Effector memory CD4-positive, alpha-beta T cell (primary cell): ENCODE results near the gene SETD9.

Experiments used
- DNase-seq, 3 donors: peaks; one replicate each; pipeline ENCODE4 v3.0.0-alpha.2; 2020
- H3K27ac ChIP-seq: 2 replicates; pipeline ENCODE4 v1.7.0; 2013; ENCODE audit warnings: mild to moderate bottlenecking, low read length, moderate library complexity; ENCODE audit not compliant: insufficient read depth, poor library complexity, severe bottlenecking
- H3K27me3 ChIP-seq: replicated peaks from 2 replicates; pipeline ENCODE4 v1.7.0; 2013; ENCODE audit warnings: mild to moderate bottlenecking, low read length; ENCODE audit not compliant: insufficient read depth, control insufficient read depth, poor library complexity, severe bottlenecking
- H3K36me3 ChIP-seq: 2 replicates; pipeline ENCODE4 v1.7.0; 2013; ENCODE audit warnings: mild to moderate bottlenecking, low read length, moderate library complexity; ENCODE audit not compliant: control insufficient read depth, insufficient read depth
- H3K4me1 ChIP-seq: 2 replicates; pipeline ENCODE4 v1.7.0; 2013; ENCODE audit warnings: low read length, mild to moderate bottlenecking; ENCODE audit not compliant: control insufficient read depth, insufficient read depth, poor library complexity, severe bottlenecking
- H3K4me3 ChIP-seq: 2 replicates; pipeline ENCODE4 v1.7.0; 2013; ENCODE audit warnings: low read length, low read depth, mild to moderate bottlenecking; ENCODE audit not compliant: insufficient read depth, poor library complexity, severe bottlenecking
- H3K9me3 ChIP-seq: 2 replicates; pipeline ENCODE4 v1.7.0; 2013; ENCODE audit warnings: mild to moderate bottlenecking, low read length, moderate library complexity; ENCODE audit not compliant: control insufficient read depth

The SETD9 gene

GRCh38 chr5:56922922-56923321 is 13.5 kb downstream of the SETD9 start:
- no peak for DNase-seq
- H3K36me3 ChIP-seq: peaks cover 33% of the 10 kb centered on the region
- H3K9me3 ChIP-seq: no peaks in the 10 kb centered on the region
- H3K4me1 ChIP-seq: no peaks in the 10 kb centered on the region
- no peak overlapping the region for H3K27ac ChIP-seq
- no peaks in the 10 kb centered on the region for H3K27me3 ChIP-seq
- H3K4me3 ChIP-seq: no peak overlapping the region

- H3K4me3 ChIP-seq: no peak overlapping the region
- H3K27ac ChIP-seq: no peak overlapping the region
- peaks cover 58% of the 10 kb centered on the region for H3K36me3 ChIP-seq
- no peak for DNase-seq
- H3K4me1 ChIP-seq: no peaks in the 10 kb centered on the region
- H3K27me3 ChIP-seq: no peaks in the 10 kb centered on the region
- no peaks in the 10 kb centered on the region for H3K9me3 ChIP-seq
These were observed 24.9 kb downstream of the SETD9 start for GRCh38 chr5:56934325-56934724.

GRCh38 chr5:56938858-56939257 is 29.5 kb downstream of the SETD9 start:
- Histone ChIP-seq H3K4me1 (no peaks in the 10 kb centered on the region), H3K27me3 (no peaks in the 10 kb centered on the region), H3K36me3 (peaks cover 58% of the 10 kb centered on the region), H3K9me3 (no peaks in the 10 kb centered on the region), H3K27ac (no peak overlapping the region), H3K4me3 (no peak overlapping the region)
- no peak for DNase-seq

- H3K36me3 ChIP-seq: peaks cover 34% of the 10 kb centered on the region
- no peak overlapping the region for H3K4me3 ChIP-seq
- no peaks in the 10 kb centered on the region for H3K4me1 ChIP-seq
- H3K27ac ChIP-seq: no peak overlapping the region
- H3K27me3 ChIP-seq: no peaks in the 10 kb centered on the region
- no peaks in the 10 kb centered on the region for H3K9me3 ChIP-seq
- DNase-seq: no peak
These were observed 32.6 kb downstream of the SETD9 start for GRCh38 chr5:56941981-56942380.

GRCh38 chr5:56947052-56947451 is 37.7 kb downstream of the SETD9 start:
- Histone ChIP-seq H3K27ac (no peak overlapping the region), H3K36me3 (no peaks in the 10 kb centered on the region), H3K4me3 (no peak overlapping the region), H3K9me3 (no peaks in the 10 kb centered on the region), H3K4me1 (peaks cover 6% of the 10 kb centered on the region), H3K27me3 (no peaks in the 10 kb centered on the region)
- no peak for DNase-seq

GRCh38 chr5:56950626-56951125 is 41.3 kb downstream of the SETD9 start:
- Histone ChIP-seq H3K4me1 (peaks cover 6% of the 10 kb centered on the region), H3K9me3 (no peaks in the 10 kb centered on the region), H3K36me3 (no peaks in the 10 kb centered on the region), H3K4me3 (peak overlapping the region; percentile 85), H3K27ac (peak overlapping the region; percentile 51), H3K27me3 (no peaks in the 10 kb centered on the region)
- DNase-seq: peak in 2 of 3 donors; percentile 24 to 27

- Histone ChIP-seq H3K27ac (peak overlapping the region; percentile 51), H3K9me3 (no peaks in the 10 kb centered on the region), H3K4me3 (peak overlapping the region; percentile 85), H3K27me3 (no peaks in the 10 kb centered on the region), H3K4me1 (peaks cover 6% of the 10 kb centered on the region), H3K36me3 (no peaks in the 10 kb centered on the region)
- peak in 1 of 3 donors; percentile 8 for DNase-seq
These were observed 41.9 kb downstream of the SETD9 start for GRCh38 chr5:56951126-56951945.

- peaks cover 6% of the 10 kb centered on the region for H3K4me1 ChIP-seq
- H3K36me3 ChIP-seq: no peaks in the 10 kb centered on the region
- no peaks in the 10 kb centered on the region for H3K27me3 ChIP-seq
- no peaks in the 10 kb centered on the region for H3K9me3 ChIP-seq
- peak; percentile 65 to 69 (median 65) for DNase-seq
- H3K4me3 ChIP-seq: peak within 1 kb of the TSS; percentile 85
- peak within 1 kb of the TSS; percentile 51 for H3K27ac ChIP-seq
These were observed 42.7 kb downstream of the SETD9 start, which contains the start of gene MIER3 for GRCh38 chr5:56951946-56952691. Gene MIER3, minus strand, starts transcription at chr5:56952123. Its CDS starts 21 bp downstream, at chr5:56952102.

GRCh38 chr5:56954262-56954661 is 44.9 kb downstream of the SETD9 start:
- H3K4me3 ChIP-seq: no peak overlapping the region
- H3K9me3 ChIP-seq: no peaks in the 10 kb centered on the region
- H3K4me1 ChIP-seq: peaks cover 6% of the 10 kb centered on the region
- H3K27me3 ChIP-seq: no peaks in the 10 kb centered on the region
- no peaks in the 10 kb centered on the region for H3K36me3 ChIP-seq
- no peak for DNase-seq
- H3K27ac ChIP-seq: no peak overlapping the region

GRCh38 chr5:56958595-56958994 is 49.2 kb downstream of the SETD9 start:
- Histone ChIP-seq H3K4me3 (no peak overlapping the region), H3K27ac (no peak overlapping the region), H3K4me1 (no peaks in the 10 kb centered on the region), H3K36me3 (no peaks in the 10 kb centered on the region), H3K27me3 (no peaks in the 10 kb centered on the region), H3K9me3 (no peaks in the 10 kb centered on the region)
- no peak for DNase-seq
